SK-N-SH (cell line): ENCODE data around the gene MRPL27. TPM values are rescaled to one million over a fixed set of nuclear protein-coding genes. Genes with fewer than 3 reads are reported as not detected.

Experiments used
- CHD2 ChIP-seq: fragments of 150-350 bp; IDR thresholded peaks from 2 replicates; pipeline ENCODE4 v1.6.1; 2018; ENCODE audit warnings: low read length; ENCODE audit not compliant: partially characterized antibody
- CTCF ChIP-seq: fragments of 200-600 bp; sonication (generic); IDR thresholded peaks from 2 replicates; pipeline ENCODE4 v1.6.1; 2017; ENCODE audit warnings: antibody characterized with exemption, mild to moderate bottlenecking, moderate library complexity
- ELF1 ChIP-seq: IDR thresholded peaks from 2 replicates; pipeline ENCODE4 v1.4.0; 2012
- EP300 ChIP-seq, 2 experiments: IDR thresholded peaks; 2 replicates each; pipeline versions ENCODE4 v1.4.0 to v1.6.1; 2012; ENCODE audit warnings: borderline replicate concordance in 1 of 2, low read depth in 1 of 2, low read length in 1 of 2
- EZH2phosphoT487 ChIP-seq: fragments of 200-600 bp; sonication (generic); IDR thresholded peaks from 2 replicates; pipeline ENCODE4 v1.6.1; 2017; ENCODE audit warnings: low read depth, mixed run types, mild to moderate bottlenecking, antibody characterized with exemption, moderate library complexity, borderline replicate concordance
- FOXJ3 ChIP-seq: sonication (generic); formaldehyde crosslinking; IDR thresholded peaks from 2 replicates; pipeline ENCODE4 v1.5.1; 2020; ENCODE audit warnings: mild to moderate bottlenecking, missing genetic modification reagents
- FOXM1 ChIP-seq: IDR thresholded peaks from 2 replicates; pipeline ENCODE4 v1.4.0; 2012; ENCODE audit warnings: low read depth, mild to moderate bottlenecking
- GABPA ChIP-seq: IDR thresholded peaks from 2 replicates; pipeline ENCODE4 v1.4.0; 2012; ENCODE audit warnings: low read depth, mild to moderate bottlenecking
- IRF3 ChIP-seq: fragments of 150-350 bp; IDR thresholded peaks from 2 replicates; pipeline ENCODE4 v1.6.1; 2016; ENCODE audit warnings: mild to moderate bottlenecking, low read depth, low read length
- JUND ChIP-seq: IDR thresholded peaks from 2 replicates; pipeline ENCODE4 v1.4.0; 2012
- MAX ChIP-seq: IDR thresholded peaks from 2 replicates; pipeline ENCODE4 v1.4.0; 2012; ENCODE audit warnings: low read depth
- MEF2A ChIP-seq: IDR thresholded peaks from 2 replicates; pipeline ENCODE4 v1.4.0; 2012; ENCODE audit warnings: low read depth, borderline replicate concordance
- MXI1 ChIP-seq: IDR thresholded peaks from 2 replicates; pipeline ENCODE4 v1.6.1; 2012; ENCODE audit warnings: mild to moderate bottlenecking, low read depth, low read length, improper control_type of control experiment
- NRF1 ChIP-seq: IDR thresholded peaks from 2 replicates; pipeline ENCODE4 v1.6.1; 2012; ENCODE audit warnings: low read depth, mild to moderate bottlenecking, low read length
- POLR2AphosphoS5 ChIP-seq: IDR thresholded peaks from 2 replicates; pipeline ENCODE4 v1.6.1; 2012; ENCODE audit warnings: low read depth, low read length
- RAD21 ChIP-seq: IDR thresholded peaks from 2 replicates; pipeline ENCODE4 v1.6.1; 2012; ENCODE audit warnings: mild to moderate bottlenecking, low read length
- REST ChIP-seq: IDR thresholded peaks from 2 replicates; pipeline ENCODE4 v1.6.1; 2012; ENCODE audit warnings: mild to moderate bottlenecking, low read depth, low read length, moderate library complexity
- RFX5 ChIP-seq: IDR thresholded peaks from 2 replicates; pipeline ENCODE4 v1.6.1; 2012; ENCODE audit warnings: mild to moderate bottlenecking, improper control_type of control experiment, low read length
- RXRA ChIP-seq: IDR thresholded peaks from 2 replicates; pipeline ENCODE4 v1.4.0; 2012; ENCODE audit warnings: low read depth, mild to moderate bottlenecking, borderline replicate concordance
- SIN3A ChIP-seq: IDR thresholded peaks from 2 replicates; pipeline ENCODE4 v1.6.1; 2012; ENCODE audit warnings: low read depth, mild to moderate bottlenecking, low read length, moderate library complexity, borderline replicate concordance
- SMC3 ChIP-seq: IDR thresholded peaks from 2 replicates; pipeline ENCODE4 v1.6.1; 2012; ENCODE audit warnings: low read depth, low read length, improper control_type of control experiment
- TCF12 ChIP-seq: IDR thresholded peaks from 2 replicates; pipeline ENCODE4 v1.4.0; 2012
- TEAD4 ChIP-seq: IDR thresholded peaks from 2 replicates; pipeline ENCODE4 v1.4.0; 2012; ENCODE audit warnings: mild to moderate bottlenecking, borderline replicate concordance; ENCODE audit not compliant: insufficient read depth
- USF2 ChIP-seq: fragments of 150-350 bp; IDR thresholded peaks from 2 replicates; pipeline ENCODE4 v1.6.1; 2017; ENCODE audit warnings: antibody characterized with exemption, low read length, low read depth, borderline replicate concordance
- YY1 ChIP-seq: IDR thresholded peaks from 2 replicates; pipeline ENCODE4 v1.4.0; 2012; ENCODE audit warnings: low read depth, mild to moderate bottlenecking
- ZBTB33 ChIP-seq: IDR thresholded peaks from 2 replicates; pipeline ENCODE4 v1.4.0; 2012; ENCODE audit warnings: low read depth, borderline replicate concordance
- polyA plus RNA-seq, 3 experiments: library from polyadenylated mRNA; depleted of rRNA; stranded (reverse); fragments of >200 nt; gene quantifications; 2 replicates each; pipeline ENCODE4 v1.2.3, GENCODE V29; 2012

Gene MRPL27
- polyA plus RNA-seq, 1 of the 3 experiments (the other 2 are of a cell fraction), result 266 TPM

- TF ChIP-seq REST (no peak), RXRA (peak; percentile 49; the same call in 1 of the 2 replicates), ELF1 (no peak), JUND (peak; percentile 85), EP300 (IDR thresholded peaks at IDR 0.05; ENCODE audit: borderline replicate concordance in 1 of 2, low read depth in 1 of 2, low read length in 1 of 2) (no peak), CHD2 (no peak), USF2 (no peak), TCF12 (peak; percentile 70), IRF3 (no peak), RAD21 (no peak), EZH2phosphoT487 (no peak), YY1 (no peak), SMC3 (no peak), FOXJ3 (no peak), SIN3A (peak; percentile 68; the same call in 1 of the 2 replicates), MAX (no peak), POLR2AphosphoS5 (peak; percentile 39; the same call in 1 of the 2 replicates), MXI1 (no peak), ZBTB33 (no peak), MEF2A (no peak), TEAD4 (no peak), CTCF (no peak), GABPA (no peak), RFX5 (no peak), NRF1 (no peak), FOXM1 (no peak)
Measured at GRCh38 chr17:50331085-50331791, 41.7 kb downstream of the MRPL27 start (continued).
